CD14-positive monocyte (primary cell): ENCODE data around the gene POLD3. TPM values are rescaled to one million over a fixed set of nuclear protein-coding genes. Genes with fewer than 3 reads are reported as not detected.

Experiments
- DNase-seq, 3 donors: peaks; one replicate each; pipeline ENCODE4 v3.0.0-alpha.2; 2011 to 2022
- H2AFZ ChIP-seq: 2 replicates; pipeline ENCODE4 v1.6.0; 2012; ENCODE audit warnings: mild to moderate bottlenecking, low read depth, low read length, inconsistent platforms; ENCODE audit not compliant: insufficient read depth, poor library complexity, severe bottlenecking
- H3K27ac ChIP-seq, 2 donors: 1 replicate in 1 of 2; 2 replicates in 1 of 2; pipeline ENCODE4 v1.5.1; 2012 to 2013; ENCODE audit warnings: low read length in 2 of 2, control low read depth in 1 of 2, inconsistent platforms in 1 of 2, low read depth in 1 of 2, mild to moderate bottlenecking in 1 of 2
- H3K27me3 ChIP-seq, 2 donors: one replicate each; pipeline versions ENCODE4 v1.6.0 to v1.6.1; 2011 to 2013; ENCODE audit warnings: low read length in 2 of 2; ENCODE audit not compliant: control insufficient read depth in 2 of 2, insufficient read depth in 2 of 2
- H3K36me3 ChIP-seq, 2 donors: replicated peaks in 1 of 2; 1 replicate in 1 of 2; 2 replicates in 1 of 2; pipeline versions ENCODE4 v1.5.1 to v1.6.1; 2012 to 2013; ENCODE audit warnings: low read length in 2 of 2, control low read depth in 1 of 2, inconsistent platforms in 1 of 2, mild to moderate bottlenecking in 1 of 2; ENCODE audit not compliant: insufficient read depth in 2 of 2, control insufficient read depth in 1 of 2
- H3K4me1 ChIP-seq, 2 donors: 1 replicate in 1 of 2; 2 replicates in 1 of 2; pipeline versions ENCODE4 v1.5.1 to v1.6.1; 2012 to 2013; ENCODE audit warnings: low read length in 2 of 2, control low read depth in 1 of 2, inconsistent platforms in 1 of 2, mild to moderate bottlenecking in 1 of 2, moderate library complexity in 1 of 2; ENCODE audit not compliant: insufficient read depth in 2 of 2, control insufficient read depth in 1 of 2
- H3K4me2 ChIP-seq: replicated peaks from 2 replicates; pipeline ENCODE3; 2012; ENCODE audit warnings: low read length, moderate library complexity, mild to moderate bottlenecking; ENCODE audit not compliant: poor library complexity, severe bottlenecking; ENCODE audit errors: extremely low read depth
- H3K4me3 ChIP-seq, 3 experiments: fragments of 200-600 bp in 1 of 3; sonication (generic) in 1 of 3; replicated peaks in 1 of 3; 1 replicate in 2 of 3; 2 replicates in 1 of 3; pipeline ENCODE4 v1.5.1; 2011 to 2013; ENCODE audit warnings: low read length in 3 of 3, mild to moderate bottlenecking in 3 of 3, control low read depth in 2 of 3, low read depth in 2 of 3, inconsistent platforms in 1 of 3, moderate library complexity in 1 of 3
- H3K79me2 ChIP-seq: 2 replicates; pipeline ENCODE4 v1.6.0; 2012; ENCODE audit warnings: mild to moderate bottlenecking, control low read depth, inconsistent platforms, low read length, moderate library complexity; ENCODE audit not compliant: insufficient read depth
- H3K9ac ChIP-seq: 2 replicates; pipeline ENCODE4 v1.6.0; 2017; ENCODE audit warnings: low read length, mild to moderate bottlenecking; ENCODE audit not compliant: insufficient read depth, poor library complexity, severe bottlenecking
- H3K9me3 ChIP-seq, 2 donors: replicated peaks in 1 of 2; 1 replicate in 1 of 2; 2 replicates in 1 of 2; pipeline versions ENCODE4 v1.5.1 to v1.6.1; 2012 to 2013; ENCODE audit warnings: low read length in 2 of 2, control low read depth in 1 of 2; ENCODE audit not compliant: control insufficient read depth in 1 of 2, insufficient read depth in 1 of 2
- H4K20me1 ChIP-seq: 2 replicates; pipeline ENCODE4 v1.6.0; 2012; ENCODE audit warnings: mild to moderate bottlenecking, low read length, control low read depth, moderate library complexity; ENCODE audit not compliant: insufficient read depth
- H3K27ac Mint-ChIP-seq, 7 donors: one replicate each; pipeline ENCODE4 v1.8.0; 2020; ENCODE audit warnings: mild to moderate bottlenecking in 7 of 7, mixed read lengths in 7 of 7, moderate library complexity in 6 of 7, inconsistent platforms in 2 of 7
- H3K27me3 Mint-ChIP-seq, 3 donors: one replicate each; pipeline ENCODE4 v1.8.0; 2021 to 2022; ENCODE audit warnings: low read depth in 3 of 3, mild to moderate bottlenecking in 3 of 3, mixed read lengths in 3 of 3, moderate library complexity in 3 of 3, inconsistent platforms in 1 of 3
- H3K36me3 Mint-ChIP-seq, 2 donors: one replicate each; pipeline ENCODE4 v1.8.0; 2020; ENCODE audit warnings: mixed read lengths in 2 of 2, inconsistent platforms in 1 of 2, mild to moderate bottlenecking in 1 of 2
- H3K4me1 Mint-ChIP-seq: one replicate; pipeline ENCODE4 v1.8.0; 2020; ENCODE audit warnings: mild to moderate bottlenecking, mixed read lengths
- H3K4me3 Mint-ChIP-seq, 2 donors: one replicate each; pipeline ENCODE4 v1.8.0; 2020; ENCODE audit warnings: mild to moderate bottlenecking in 2 of 2, mixed read lengths in 2 of 2, moderate library complexity in 1 of 2
- H3K9me3 Mint-ChIP-seq, 7 donors: one replicate each; pipeline ENCODE4 v1.8.0; 2020 to 2022; ENCODE audit warnings: mixed read lengths in 7 of 7, mild to moderate bottlenecking in 6 of 7, moderate library complexity in 6 of 7, inconsistent platforms in 2 of 7
- CTCF ChIP-seq: fragments of 200-600 bp; IDR thresholded peaks from one replicate; pipeline ENCODE4 v1.8.0; 2022; ENCODE audit warnings: antibody characterized with exemption, mild to moderate bottlenecking
- WGBS: methylation state at CpG from one replicate; pipeline ENCODE4 v1.1.5; 2013; ENCODE audit warnings: missing lambda C conversion rate; ENCODE audit not compliant: insufficient coverage; 5-methylcytosine and 5-hydroxymethylcytosine counted together
- intact Hi-C, 2 donors: fragments of 100-400 bp; cut with micrococcal nuclease; formaldehyde crosslinking; loops; one replicate each; pipeline versions ENCODE4 v1.15.0 to v1.15.1; 2023
- polyA plus RNA-seq, 3 donors: library from polyadenylated mRNA; depleted of rRNA in 1 of 3; unstranded in 2 of 3; stranded (reverse) in 1 of 3; fragments of 300-500 nt in 2 of 3; fragments of >200 nt in 1 of 3; fragmentation: Illumina TruSeq in 2 of 3; gene quantifications; 1 replicate in 2 of 3; 2 replicates in 1 of 3; pipeline ENCODE4 v1.2.3, GENCODE V29; 2012 to 2021

The POLD3 gene
- polyA plus RNA-seq, 3 donors, result 11.3 to 29.9 (median 26.2) TPM

DNA sequence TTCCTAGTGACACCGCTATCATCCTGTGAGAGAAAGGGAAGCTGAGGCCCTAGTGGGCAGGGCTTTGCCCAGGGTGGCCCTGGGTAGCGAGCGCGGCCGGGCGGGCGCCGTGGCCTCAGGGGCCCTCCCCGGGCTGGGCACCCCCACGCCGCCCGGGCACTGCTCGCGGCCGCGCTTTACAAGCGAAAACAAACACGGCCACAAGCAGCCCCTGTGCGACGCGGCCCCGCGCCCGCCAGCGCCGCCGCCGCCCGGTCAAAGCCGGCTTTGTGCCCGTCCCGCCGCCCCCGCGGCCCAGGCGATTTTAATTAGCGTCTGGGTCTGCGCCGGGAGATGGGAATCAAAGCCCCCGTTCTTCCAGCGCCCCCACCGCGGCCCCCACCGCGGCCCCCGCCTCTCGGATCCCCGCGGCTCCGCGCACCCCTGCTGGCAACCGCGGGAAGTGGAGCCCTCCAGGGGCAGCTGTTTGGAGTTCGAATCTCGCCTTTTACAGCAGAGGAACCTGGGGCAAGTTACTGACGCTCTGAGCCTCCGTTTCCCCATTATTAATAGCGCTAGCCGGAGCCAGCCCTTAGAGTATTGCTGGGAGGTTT, 91.0 kb downstream of the POLD3 start:
- H3K9ac ChIP-seq, result peak overlapping the region; percentile 17

GRCh38 chr11:74683941-74684481, 91.6 kb downstream of the POLD3 start:
- H3K9ac ChIP-seq, result no peak overlapping the region
- peaks cover 0 to 4% (median 0%) of the 10 kb centered on the region in 7 donors for H3K9me3 Mint-ChIP-seq

More for the DNA sequence above, 91.0 kb downstream of the POLD3 start:
- no peaks in the 10 kb centered on the region for H3K79me2 ChIP-seq
- 7% methylated on average over 56 of the region's 59 CpGs for WGBS
- H3K4me3 ChIP-seq, result peak overlapping the region in 1 of 3 experiments; percentile 56
- no peaks in the 10 kb centered on the region for H3K36me3 ChIP-seq
- Mint-ChIP-seq H3K4me3 (peak overlapping the region in 1 of 2 donors; percentile 76), H3K27ac (no peak overlapping the region), H3K27me3 (peaks cover 21 to 23% (median 21%) of the 10 kb centered on the region in 3 donors), H3K36me3 (peaks cover 0 to 2% of the 10 kb centered on the region in 2 donors), H3K4me1 (peaks cover 38% of the 10 kb centered on the region), H3K9me3 (peaks cover 0 to 4% (median 0%) of the 10 kb centered on the region in 7 donors)
- no peak overlapping the region for H3K27ac ChIP-seq
- H2AFZ ChIP-seq, result peak overlapping the region; percentile 69
- TF ChIP-seq CTCF, result peak; percentile 55
- H3K4me2 ChIP-seq, result peak overlapping the region; percentile 61
- no peak for DNase-seq
- H3K9me3 ChIP-seq, result no peaks in the 10 kb centered on the region
- peaks cover 22 to 38% of the 10 kb centered on the region in 2 donors for H3K4me1 ChIP-seq
- peaks cover 6 to 19% of the 10 kb centered on the region in 2 donors for H3K27me3 ChIP-seq
- no peaks in the 10 kb centered on the region for H4K20me1 ChIP-seq
- intact Hi-C loops, result no loop called here

More at GRCh38 chr11:74683941-74684481, 91.6 kb downstream of the POLD3 start:
- DNase-seq, result no peak
- Histone ChIP-seq H4K20me1 (no peaks in the 10 kb centered on the region), H3K36me3 (no peaks in the 10 kb centered on the region), H3K79me2 (no peaks in the 10 kb centered on the region), H3K4me2 (peak overlapping the region; percentile 61), H3K4me3 (no peak overlapping the region), H3K27ac (no peak overlapping the region), H3K27me3 (peaks cover 6 to 19% of the 10 kb centered on the region in 2 donors), H3K9me3 (no peaks in the 10 kb centered on the region), H2AFZ (no peak overlapping the region), H3K4me1 (peaks cover 22 to 38% of the 10 kb centered on the region in 2 donors)
- peaks cover 0 to 2% of the 10 kb centered on the region in 2 donors for H3K36me3 Mint-ChIP-seq
- WGBS, result 69% methylated on average over 10 of the region's 12 CpGs
- H3K27me3 Mint-ChIP-seq, result peaks cover 21 to 23% (median 21%) of the 10 kb centered on the region in 3 donors
- intact Hi-C loops, result no loop called here
- no peak for TF ChIP-seq CTCF
- H3K4me3 Mint-ChIP-seq, result peak overlapping the region; percentile 24 to 76
- H3K4me1 Mint-ChIP-seq, result peaks cover 39% of the 10 kb centered on the region
- no peak overlapping the region for H3K27ac Mint-ChIP-seq
